HT-29 (cell line): ENCODE measurements around the gene MARCHF5. TPM values are rescaled to one million over a fixed set of nuclear protein-coding genes. Genes with fewer than 3 reads are reported as not detected.
"Not testable (repeated sequence)": the region's sequence is repeated elsewhere in the genome, so short reads cannot be mapped to it uniquely, and the experiment has no call there.

Source experiments
- DNase-seq: peaks from one replicate; pipeline ENCODE4 v3.0.0-alpha.2; 2015; ENCODE audit warnings: low spot score
- total RNA-seq: library from RNA; depleted of rRNA; stranded (reverse); fragments of >200 nt; shearing (Covaris generic); gene quantifications from 2 replicates; pipeline ENCODE4 v1.2.3, GENCODE V29; 2014

MARCHF5 gene
- total RNA-seq, 1 experiment from 2014 or later: 1.9 TPM

DNA sequence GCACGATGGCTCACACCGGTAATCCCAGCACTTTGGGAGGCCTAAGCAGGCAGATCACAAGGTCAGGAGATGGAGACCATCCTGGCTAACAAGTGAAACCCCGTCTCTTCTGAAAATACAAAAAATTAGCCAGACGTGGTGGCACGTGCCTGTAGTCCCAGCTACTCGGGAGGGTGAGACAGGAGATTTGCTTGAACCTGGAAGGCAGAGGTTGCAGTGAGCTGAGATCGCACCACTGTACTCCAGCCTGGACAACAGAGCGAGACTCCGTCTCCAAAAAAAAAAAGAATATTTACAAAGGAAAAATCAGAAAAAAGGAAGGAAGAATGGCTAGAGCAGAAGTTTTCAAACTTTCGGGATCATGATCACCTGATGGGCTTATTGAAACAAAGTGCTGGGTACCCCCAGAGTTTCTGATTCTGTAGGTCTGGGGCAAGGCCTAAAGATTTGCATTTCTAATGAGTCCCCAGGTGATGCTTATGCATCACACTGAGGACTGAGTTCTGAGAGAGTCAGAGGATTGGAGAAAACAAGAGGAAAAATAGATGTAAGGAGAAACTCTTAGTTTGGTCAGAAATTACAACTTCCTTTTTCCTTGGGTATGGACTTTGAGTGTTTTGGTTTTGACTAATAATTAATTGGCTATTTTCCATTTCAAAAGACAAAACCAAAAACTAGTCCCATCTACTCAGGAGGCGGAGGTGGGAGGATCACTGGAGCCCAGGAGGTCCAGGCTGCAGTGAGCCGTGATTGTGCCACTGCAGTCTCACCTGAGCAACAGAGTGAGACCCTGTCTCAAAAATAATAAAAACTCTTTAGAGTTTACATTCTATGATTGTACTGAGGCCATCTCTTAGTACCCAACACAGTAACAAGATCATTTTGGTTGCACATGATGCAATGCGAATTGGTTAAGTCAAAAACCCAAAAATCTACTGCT, 14.4 kb downstream of the MARCHF5 start:
- no peak for DNase-seq

DNA sequence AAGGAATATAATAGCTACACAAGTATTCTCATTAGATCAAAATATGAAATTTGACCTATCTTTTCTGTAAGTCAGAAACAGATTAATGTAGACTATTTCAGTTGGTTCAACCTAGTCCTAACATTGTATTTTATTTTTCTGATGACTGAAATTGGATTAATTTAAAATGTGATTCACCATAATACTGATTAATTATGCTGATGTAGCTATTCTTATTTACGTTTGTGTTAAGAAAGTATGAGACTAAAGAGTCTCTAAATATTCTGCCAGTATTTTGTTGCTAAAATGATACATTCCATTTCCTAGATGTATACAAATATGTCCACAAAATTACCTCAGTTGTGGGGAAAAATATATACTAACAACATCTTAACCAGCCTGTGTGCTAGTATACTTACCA, 18.3 kb downstream of the MARCHF5 start:
- no peak for DNase-seq

DNA sequence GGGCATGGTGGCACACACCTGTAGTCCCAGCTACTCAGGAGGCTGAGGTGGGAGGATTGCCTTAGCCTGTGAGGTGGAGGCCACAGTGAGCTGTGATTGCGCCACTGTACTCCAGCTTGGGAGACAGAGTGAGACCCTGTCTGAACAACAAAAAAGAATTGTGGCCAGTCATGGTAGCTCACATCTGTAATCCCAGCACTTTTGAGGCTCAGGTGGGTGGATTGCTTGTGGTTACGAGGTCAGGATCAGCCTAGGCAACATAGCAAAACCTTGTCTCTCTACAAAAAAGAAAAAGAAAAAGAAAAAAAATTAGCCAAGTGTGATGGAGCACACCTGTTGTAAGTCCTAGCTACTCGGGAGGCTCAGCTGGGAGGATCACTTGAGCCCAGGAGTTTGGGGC, 22.8 kb downstream of the MARCHF5 start:
- DNase-seq: no peak

DNA sequence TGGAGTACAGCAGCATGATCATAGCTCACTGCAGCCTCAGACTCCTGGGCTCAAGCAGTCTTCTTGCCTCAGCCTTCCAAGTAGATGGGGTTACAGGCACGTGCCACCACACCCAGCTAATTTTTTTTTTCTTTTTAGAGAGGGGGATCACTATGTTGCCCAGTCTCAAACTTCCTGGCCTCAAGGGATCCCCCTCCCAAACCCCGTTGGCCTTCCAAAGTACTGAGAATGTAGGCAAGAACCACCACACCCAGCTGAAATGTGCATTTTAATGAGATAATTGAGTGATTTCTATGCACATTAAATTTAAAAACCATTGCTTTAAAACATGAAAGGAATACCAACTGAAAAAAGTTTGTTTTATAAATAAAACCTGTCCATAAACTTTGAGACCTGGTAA, 25.6 kb downstream of the MARCHF5 start:
- DNase-seq: no peak

DNA sequence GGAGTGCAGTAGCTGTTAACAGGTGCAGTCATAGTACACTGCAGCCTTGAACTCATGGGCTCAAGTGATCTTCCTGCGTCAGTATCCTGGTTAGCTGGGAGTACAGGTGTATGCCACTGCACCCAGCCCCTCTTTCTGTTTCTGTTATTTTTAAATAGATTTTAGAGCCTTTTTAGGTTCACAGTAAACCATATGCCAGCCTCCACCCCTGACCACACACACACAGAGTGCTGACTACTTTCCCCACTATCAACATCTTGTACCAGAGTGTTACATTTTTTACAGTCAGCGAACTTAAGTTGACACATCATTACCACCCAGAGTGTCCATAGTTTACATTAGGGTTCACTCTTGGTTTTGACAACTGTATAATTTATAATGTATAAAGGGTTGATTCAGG, 32.1 kb downstream of the MARCHF5 start:
- DNase-seq: no peak

DNA sequence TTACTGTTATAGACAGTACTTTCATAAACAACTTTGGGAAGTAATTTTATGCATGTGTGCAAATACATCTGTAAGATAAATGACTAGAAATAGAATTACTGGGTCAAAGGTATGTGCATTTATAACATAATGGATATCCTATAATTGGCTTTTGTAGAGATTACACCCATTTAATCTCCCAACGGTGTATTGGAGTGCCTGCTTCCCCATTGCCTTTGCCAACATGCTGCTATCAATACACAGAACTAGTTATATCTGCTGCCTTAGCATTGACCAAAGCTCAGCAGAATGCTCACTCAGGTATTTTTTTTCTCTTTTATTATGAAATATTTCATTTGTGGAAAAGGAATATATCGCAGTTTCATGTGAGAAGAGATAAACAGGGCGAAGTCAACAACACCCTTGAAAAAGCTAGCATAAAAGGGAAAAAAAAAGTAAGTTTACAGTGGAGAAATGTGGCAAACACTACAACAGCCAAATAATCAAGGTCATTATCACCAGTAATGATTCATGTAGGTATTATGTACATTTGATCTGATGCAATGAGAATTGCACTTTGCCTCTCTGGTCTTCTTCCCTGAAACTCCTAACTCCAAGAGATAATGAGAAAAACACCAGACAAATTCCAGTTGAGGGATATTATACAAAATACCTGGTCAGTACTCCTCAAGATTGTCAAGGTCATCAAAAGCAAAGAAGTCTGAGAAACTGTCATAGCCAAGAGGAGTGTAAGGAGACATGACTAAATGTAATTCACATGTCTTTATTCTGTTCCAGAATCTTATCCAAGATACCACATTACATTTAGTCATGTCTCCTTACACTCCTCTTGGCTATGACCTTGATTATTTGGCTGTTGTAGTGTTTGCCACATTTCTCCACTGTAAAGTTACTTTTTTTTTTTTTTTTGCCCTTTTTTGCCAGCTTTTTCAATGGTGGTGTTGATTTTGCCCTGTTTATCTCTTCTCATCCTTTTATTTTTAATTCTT, 36.8 kb downstream of the MARCHF5 start:
- no peak for DNase-seq

DNA sequence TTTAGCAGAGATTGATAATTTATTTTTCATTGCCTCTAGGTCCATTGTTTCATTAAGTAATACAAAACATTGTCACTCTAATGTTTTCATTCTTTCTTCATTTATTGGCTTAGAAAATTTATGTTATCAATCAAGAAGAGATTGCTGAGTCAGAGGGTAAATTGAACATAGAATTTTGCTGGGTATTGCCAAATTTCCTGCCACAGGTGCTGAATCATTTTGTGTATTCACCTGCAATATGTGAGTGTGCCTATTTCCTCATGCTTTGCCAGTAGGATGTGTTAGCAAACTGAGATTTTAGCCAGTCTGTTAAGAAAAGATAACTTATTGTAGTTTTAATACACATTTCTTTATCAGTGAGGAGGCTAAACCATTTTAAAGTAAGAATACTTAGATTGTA, 38.0 kb downstream of the MARCHF5 start:
- peak; percentile 7 for DNase-seq

DNA sequence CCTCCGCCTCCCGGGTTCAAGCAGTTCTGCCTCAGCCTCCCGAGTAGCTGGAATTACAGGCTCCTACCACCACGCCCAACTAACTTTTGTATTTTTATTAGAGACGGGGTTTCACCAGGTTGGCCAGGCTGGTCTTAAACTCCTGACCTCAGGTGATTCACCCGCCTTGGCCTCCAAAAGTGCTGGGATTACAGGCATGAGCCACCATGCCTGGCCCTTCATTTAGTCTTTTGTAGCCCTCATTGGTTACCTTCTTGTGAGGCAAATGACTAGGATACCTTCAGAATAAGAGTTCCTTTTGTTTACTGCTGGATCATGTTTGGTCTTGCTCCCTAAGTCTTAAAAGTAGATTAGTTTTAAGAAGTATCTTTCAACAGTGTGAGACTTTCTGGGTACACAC, 39.0 kb downstream of the MARCHF5 start:
- DNase-seq: not testable (repeated sequence)

DNA sequence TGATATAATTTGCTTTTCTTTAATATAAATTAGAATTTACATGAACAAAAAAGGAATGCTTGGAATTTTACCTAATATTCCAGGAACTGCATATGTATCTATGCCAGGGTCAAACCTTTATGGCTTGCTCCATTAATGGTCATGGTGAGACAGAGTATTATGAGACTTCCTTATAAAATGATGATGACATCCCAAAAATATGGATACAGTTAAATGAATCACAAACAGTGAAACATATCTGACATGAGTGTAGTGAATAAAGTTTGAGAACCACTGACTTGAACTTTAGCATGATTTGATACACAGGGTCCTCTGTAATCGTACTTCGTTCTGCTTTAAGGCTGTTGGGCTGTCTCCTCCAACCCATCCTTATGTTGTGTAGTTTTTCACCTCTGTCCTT, 51.8 kb downstream of the MARCHF5 start:
- DNase-seq: no peak

DNA sequence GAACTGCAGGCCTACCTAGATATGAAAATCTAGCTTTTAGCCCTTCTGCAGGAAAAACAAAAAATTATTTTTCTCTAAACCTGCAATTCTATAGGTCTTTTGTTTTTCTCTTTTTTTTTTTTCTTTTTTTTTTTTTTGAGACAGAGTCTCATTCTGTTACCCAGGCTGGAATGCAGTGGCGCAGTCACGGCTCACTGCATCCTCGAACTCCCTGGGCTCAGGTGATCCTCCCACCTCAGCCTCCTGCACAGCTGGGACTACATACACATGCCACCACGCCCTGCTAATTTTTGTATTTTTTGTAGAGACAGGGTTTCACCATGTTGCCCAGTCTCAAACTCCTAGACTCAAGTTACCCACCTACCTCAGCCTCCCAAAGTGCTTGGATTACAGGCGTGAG, 54.6 kb downstream of the MARCHF5 start:
- not testable (repeated sequence) for DNase-seq

DNA sequence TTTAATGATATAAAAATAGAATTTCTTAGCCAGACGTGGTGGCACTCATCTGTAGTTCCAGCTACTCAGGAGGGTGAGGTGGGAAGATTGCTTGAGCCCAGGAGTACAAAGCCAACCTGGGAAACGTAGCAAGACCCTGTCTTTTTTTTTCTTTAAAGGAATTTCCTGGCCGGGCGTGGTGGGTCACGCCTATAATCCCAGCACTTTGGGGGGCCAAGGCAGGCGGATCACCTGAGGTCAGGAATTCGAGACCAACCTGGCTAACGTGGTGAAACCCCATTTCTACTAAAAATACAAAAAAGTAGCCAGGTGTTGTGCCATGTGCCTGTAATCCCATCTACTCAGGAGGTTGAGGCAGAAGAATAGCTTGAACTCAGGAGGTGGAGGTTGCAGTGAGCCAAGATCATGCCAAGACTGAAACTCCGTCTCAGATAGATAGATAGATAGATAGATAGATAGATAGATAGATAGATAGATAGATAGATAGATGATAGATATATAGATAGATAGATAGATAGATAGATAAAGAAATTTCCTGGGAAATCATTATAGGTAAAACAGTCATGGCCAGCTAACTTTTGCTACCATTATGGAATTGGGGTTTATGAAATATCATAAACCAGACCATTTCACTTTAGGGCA, 56.2 kb downstream of the MARCHF5 start:
- not testable (repeated sequence) for DNase-seq

DNA sequence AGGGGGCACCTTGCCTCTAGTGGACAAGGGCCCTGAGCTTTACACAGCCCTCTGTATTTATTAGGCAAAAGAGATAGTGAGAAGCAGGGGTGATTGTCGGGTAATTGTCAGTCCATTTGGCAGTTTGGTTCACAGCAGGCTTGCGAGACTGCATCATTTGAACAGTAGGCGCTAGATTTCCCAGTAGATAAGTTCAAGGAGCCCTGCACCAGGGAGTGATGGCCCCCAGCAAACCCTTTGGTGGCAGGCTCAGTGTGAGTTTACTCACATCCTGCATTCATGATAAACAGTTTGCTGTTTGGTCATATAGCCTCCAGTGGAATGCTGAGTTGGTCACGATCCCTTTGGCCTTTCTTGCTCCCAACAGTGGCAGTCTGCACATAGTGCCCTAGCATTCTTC, 59.4 kb downstream of the MARCHF5 start:
- DNase-seq: no peak

DNA sequence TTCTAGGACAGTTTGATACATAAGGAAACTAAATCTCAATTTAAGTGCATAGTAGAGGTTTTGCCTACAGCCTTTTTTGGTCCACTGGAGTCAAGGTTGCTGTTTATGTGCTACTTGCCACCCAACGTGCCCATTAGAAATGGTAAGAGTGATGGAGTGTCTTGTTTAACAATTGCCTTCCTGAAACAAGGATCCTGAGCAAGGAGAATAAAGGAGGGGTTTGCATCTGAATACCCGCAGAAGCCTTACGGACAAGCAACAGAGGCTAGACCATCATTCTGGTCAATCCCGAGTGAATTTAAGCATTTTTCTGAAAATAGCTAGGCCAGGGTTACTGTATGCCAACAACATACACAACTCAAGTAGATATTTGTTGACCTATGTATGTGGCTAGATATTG, 63.6 kb downstream of the MARCHF5 start:
- no peak for DNase-seq

DNA sequence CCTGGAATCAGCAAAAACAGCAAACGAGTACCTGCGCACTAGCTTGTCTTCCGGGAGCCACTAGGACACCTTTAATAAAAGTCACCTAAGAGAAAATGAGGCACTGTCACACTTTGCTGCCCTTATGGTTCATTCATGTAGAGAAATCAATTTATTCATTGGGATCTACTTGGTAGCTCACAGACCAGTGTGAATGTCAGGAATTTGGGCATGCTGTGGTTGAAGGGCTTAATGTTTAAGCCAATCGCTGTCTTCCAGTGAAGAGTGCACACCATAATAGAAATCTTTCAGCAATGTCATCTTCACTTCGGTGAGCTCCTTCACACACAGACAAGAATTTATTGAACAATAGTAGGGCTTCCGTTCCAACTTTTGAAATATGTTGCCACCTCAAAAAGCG, 65.1 kb downstream of the MARCHF5 start:
- DNase-seq: no peak

DNA sequence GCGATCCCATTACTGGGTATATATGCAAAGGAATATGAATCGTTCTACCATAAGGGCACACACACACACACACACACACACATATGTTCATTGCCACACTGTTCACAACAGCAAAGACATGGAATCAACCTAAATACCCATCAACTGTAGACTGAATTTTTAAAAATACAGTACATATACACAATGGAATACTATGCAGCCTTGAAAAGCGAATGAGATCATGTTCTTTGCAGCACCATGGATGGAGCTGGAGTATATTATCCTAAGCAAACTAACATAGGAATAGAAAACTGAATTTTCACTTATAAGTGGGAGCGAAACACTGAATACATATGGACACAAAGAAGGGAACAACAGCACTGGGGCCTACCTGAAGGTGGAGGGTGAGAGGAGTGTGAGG, 72.5 kb downstream of the MARCHF5 start:
- no peak for DNase-seq

DNA sequence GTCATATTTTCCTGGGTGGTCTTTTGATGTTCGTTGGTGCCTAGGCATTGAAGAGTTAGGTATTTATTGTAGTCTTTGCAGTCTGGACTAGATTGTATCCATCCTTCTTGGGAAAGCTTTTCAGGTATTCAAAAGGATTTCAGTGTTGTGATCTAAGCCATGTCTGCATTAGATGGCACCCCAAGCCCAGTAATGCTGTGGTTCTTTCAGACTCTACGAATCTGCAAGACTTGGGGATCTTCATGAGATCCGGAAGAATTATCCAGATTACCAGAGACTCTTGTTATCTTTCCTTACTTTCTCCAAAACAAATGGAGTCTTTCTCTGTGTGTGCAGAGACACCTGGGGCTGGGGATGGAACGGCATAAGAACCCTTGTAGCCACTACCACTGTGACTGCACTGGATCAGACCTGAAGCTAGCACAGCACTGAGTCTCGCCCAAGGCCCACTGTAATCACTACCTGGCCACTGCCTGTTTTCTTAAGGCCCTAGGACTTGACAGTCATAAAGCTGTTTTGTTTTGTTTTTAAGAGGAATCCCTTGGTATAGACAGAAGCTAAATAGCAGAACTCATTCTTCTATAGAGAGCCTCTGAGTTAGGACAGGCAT, 75.5 kb downstream of the MARCHF5 start:
- no peak for DNase-seq

DNA sequence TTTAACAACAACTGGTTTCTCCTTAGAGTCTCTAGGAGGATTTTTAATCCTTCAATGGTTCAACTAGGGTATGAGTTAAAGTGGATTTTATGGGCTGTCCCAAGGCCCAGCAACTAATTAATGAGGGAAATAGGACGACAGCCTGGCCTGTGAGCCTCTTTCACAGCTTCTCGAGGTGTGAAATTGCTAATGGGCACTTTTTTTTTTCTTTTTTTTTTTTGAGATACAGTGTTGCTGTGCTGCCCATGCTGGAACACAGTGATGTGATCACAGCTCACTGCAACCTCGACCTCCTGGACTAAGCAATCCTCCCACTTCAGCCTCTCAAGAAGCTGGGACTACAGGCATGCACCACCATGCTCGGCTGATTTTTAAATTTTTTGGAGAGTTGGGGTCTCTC, 87.0 kb downstream of the MARCHF5 start:
- DNase-seq: no peak

DNA sequence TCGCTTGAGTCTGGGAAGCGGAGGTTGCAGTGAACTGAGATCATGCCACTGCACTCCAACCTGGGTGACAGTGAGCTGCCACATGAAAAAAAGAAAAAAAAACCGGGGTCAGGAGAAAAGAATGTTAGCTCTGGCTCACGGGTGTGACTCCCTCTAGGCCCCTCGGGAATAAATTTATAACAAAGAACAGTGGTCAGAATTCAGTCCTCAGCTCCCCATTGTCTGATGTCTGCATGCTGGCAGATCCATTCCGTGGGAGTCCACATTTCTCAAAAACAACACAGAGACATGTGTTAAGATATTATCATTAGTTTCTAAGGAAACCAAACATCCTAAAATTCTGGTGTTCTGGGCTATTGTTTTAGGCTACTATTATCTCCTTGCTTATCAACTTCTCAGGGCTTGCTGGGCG, 90.6 kb downstream of the MARCHF5 start:
- no peak for DNase-seq

DNA sequence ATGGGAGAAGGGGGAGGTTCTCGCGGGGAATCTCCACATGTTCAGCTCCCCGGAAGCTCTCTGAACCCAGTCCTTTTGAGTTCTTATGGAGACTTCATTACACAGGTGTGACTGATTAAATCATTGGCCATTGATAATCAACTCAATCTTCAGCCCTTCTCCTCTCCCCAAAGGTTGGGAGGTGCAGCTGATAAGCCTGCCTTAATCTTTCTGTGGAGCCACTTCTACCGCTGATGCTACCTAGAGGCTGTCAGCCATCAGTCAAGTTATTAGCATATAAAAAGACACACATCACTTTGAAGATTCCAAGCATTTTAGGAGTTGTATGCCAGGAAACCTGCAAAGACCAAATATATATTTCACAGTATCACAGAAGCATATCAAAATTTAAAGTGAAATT, 91.7 kb downstream of the MARCHF5 start:
- no peak for DNase-seq

DNA sequence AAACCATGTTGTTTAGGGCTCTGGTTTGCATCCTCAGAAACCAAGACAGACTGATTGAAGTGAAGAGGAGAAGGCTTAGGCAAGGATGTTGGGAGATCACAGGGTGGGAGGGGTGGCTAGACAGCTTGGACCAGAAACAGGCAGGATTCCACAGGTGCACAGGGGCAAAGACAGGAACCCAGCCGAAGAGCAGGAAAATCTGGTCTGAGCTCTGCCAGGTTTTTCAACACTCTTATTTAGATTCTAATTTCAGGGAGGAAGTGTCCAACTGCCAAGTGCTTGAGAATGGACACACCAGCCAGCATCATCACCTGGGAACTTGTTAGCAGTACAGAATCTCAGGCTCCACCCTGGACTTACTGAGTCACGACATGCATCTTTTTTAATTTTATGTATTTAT, 93.8 kb downstream of the MARCHF5 start:
- DNase-seq: no peak

DNA sequence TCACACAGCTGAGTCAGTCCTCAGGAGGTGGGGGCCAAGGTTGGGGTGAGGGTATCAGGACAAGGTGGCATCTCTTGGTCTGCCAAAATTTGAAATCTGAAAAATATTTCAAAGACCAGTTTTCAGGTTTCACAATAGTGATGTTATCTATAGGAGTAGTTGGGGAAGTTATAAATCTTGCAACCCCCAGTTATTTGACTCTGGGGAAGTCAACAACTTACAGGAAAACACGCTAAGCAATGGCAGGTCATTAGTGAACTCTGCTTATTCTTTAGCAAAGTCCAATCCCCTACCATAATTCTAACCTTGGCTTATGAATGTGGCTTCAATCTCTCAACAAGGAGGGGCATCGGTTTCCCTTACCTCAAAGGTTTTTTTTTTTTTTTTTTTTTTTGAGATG, 94.9 kb downstream of the MARCHF5 start:
- no peak for DNase-seq
